CD4-positive, alpha-beta T cell treated with Interleukin-17A for 4 hours (primary cell): ENCODE results near the gene CDKN1A.

Experiments used
- DNase-seq: peaks from one replicate; pipeline ENCODE4 v3.0.0-alpha.2; 2020; ENCODE audit warnings: mixed read lengths

The CDKN1A gene

DNA sequence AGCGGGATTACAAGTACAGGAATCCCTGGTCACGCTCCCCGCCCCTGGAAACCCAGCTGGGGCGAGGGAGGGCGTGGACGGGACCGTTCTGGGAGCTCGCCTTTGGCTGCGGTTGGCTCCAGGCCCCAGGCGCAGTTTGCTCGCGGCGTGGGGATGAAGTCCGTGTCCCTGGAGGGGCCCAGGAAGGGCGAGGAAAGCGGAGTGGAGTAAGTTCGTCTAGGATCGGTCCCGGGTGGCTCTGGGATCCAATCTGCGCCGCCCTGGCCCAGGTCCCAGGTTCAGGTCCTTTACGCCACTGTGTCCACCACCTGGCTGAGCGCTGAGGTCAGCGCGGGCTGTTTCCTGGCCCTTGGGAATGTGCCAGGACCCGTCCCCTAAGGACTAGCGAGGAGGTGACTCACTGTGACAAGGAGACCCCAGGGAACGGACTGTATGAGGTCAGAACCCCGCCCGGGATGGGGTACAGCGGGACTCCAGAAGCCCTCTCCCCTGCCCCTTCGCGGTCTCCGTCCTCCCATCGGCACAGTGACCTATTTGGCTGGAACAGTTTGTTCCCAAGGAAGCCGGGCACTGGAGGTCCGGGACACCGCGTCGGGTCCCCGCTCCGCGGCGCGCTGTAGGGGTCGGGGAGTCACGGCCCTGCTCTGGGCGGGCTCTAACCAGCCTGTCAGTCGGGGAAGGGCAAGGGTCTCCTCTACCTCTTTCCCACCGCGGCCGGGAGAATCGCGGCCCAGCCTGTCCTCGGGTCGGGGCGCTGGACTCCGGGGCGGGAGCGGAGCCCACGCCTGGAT lies 724 bp downstream of the CDKN1A start:
- DNase-seq = peak; percentile 38

DNA sequence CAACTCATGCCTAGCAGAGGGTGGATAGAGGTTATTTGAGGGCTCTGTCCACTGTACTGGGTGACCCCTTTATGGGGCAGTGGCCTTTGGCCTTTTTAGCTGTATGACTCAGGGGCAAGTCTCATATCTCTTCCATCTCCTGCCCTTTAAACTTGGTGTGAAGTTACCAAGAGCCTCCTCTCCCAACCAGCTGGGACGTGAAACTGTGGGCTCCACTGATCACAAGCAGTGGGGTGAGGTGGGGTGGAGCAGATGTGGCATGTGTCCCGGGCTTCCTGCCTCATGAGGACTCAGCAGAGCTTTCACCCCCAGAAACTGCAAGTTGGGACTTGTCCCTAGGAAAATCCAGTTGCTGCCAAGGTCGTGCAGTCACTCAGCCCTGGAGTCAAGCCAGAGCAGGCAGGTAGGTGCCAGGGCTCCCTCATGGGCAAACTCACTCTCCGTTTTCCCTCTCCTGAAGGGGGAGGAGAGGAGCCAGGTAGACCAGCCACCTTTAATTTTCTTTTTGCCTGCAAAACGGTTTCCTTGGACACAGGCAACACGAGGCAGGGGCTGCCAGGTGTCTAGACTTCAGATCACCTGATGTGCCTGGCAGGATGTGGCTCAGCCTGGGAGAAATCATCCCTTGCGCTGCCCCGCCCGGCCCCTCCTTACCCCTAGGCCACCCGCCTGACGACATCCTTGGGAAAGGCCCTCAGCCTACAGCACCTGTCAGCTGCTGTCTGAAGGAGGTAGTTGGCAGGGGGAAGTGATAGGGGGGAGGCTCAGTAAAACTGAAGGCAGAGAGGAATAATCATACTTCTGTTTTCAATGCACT lies 4.0 kb downstream of the CDKN1A start:
- peak; percentile 77 for DNase-seq

DNA sequence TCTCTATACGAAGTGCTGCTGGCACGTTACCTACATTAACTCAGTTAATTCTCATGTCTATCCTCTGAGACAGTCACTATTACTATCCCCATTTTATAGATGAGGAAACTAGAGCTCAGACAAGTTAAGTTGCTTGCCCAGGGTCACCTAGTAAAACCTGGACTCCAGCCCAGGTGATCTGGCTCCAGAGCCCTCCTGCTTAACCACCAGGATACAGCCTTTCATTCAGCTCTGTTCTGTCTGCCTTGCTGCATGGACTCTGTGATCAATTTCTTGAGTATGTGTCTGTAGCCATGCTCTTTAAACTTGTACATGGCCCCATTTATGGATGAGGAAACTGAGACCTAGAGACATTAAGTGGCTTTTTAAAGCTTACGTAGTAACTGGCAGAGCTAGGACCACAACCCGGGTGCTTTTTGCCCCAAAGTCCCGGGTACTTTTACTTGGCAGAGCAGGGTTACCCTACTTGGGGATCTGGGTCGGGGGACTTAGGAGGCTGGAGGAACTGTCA lies 4.7 kb downstream of the CDKN1A start:
- no peak for DNase-seq

DNA sequence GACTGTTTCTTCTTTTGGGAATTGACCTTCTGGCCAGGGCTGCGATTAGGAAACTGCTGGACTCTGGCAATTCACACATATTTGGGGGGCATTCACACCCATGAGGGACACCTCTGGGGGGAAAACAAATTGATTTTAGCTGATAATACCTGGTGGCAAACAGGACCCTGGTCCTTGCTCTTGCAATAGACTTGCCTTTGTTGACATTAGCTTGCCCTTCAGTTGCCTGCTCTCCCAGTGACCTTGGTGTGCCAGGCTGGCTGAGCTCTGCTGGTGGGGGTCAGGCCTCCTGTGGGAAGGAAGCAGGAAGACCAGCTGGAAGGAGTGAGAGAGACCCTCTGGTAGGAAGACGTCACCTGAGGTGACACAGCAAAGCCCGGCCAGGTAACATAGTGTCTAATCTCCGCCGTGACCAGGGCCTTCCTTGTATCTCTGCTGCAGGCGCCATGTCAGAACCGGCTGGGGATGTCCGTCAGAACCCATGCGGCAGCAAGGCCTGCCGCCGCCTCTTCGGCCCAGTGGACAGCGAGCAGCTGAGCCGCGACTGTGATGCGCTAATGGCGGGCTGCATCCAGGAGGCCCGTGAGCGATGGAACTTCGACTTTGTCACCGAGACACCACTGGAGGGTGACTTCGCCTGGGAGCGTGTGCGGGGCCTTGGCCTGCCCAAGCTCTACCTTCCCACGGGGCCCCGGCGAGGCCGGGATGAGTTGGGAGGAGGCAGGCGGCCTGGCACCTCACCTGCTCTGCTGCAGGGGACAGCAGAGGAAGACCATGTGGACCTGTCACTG lies 5.3 kb downstream of the CDKN1A start:
- no peak for DNase-seq

- no peak for DNase-seq
Observed at GRCh38 chr6:36684447-36684812, 5.9 kb downstream of the CDKN1A start.

DNA sequence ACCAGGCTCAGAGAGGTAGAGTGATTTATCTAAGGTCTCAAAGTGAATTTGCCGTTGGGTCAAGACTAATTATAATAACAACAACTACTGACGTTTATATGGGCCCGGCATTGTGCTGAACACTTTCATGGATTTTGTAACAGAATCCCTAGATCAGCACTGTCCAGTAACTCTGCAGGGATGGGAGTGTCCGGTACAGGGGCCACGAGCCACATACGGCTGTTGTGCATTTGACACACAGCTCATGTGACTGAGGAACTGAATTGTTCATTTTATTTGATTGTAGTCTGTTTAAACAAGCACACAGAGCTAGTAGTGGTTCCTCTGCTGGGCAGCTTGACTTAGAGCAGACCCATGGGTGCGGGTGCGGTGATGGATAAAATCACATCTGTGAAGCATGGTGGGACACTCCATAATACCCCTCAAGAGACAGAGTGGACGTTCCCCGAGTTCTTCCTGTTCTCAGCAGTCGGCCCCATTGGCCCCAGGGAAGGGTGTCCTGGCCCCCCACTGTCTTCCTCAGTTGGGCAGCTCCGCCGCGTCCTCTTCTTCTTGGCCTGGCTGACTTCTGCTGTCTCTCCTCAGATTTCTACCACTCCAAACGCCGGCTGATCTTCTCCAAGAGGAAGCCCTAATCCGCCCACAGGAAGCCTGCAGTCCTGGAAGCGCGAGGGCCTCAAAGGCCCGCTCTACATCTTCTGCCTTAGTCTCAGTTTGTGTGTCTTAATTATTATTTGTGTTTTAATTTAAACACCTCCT lies 6.8 kb downstream of the CDKN1A start:
- DNase-seq = no peak

DNA sequence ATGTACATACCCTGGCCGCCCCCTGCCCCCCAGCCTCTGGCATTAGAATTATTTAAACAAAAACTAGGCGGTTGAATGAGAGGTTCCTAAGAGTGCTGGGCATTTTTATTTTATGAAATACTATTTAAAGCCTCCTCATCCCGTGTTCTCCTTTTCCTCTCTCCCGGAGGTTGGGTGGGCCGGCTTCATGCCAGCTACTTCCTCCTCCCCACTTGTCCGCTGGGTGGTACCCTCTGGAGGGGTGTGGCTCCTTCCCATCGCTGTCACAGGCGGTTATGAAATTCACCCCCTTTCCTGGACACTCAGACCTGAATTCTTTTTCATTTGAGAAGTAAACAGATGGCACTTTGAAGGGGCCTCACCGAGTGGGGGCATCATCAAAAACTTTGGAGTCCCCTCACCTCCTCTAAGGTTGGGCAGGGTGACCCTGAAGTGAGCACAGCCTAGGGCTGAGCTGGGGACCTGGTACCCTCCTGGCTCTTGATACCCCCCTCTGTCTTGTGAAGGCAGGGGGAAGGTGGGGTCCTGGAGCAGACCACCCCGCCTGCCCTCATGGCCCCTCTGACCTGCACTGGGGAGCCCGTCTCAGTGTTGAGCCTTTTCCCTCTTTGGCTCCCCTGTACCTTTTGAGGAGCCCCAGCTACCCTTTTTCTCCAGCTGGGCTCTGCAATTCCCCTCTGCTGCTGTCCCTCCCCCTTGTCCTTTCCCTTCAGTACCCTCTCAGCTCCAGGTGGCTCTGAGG lies 7.6 kb downstream of the CDKN1A start:
- DNase-seq = no peak

DNA sequence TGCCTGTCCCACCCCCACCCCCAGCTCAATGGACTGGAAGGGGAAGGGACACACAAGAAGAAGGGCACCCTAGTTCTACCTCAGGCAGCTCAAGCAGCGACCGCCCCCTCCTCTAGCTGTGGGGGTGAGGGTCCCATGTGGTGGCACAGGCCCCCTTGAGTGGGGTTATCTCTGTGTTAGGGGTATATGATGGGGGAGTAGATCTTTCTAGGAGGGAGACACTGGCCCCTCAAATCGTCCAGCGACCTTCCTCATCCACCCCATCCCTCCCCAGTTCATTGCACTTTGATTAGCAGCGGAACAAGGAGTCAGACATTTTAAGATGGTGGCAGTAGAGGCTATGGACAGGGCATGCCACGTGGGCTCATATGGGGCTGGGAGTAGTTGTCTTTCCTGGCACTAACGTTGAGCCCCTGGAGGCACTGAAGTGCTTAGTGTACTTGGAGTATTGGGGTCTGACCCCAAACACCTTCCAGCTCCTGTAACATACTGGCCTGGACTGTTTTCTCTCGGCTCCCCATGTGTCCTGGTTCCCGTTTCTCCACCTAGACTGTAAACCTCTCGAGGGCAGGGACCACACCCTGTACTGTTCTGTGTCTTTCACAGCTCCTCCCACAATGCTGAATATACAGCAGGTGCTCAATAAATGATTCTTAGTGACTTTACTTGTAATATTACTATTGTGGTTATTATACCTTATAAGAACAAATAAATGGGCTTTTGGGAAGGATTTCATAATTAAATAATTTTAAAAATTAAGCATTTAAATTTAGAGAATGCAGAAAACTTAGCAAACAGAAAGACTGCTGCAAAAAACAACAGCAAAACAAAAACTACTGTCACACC lies 8.4 kb downstream of the CDKN1A start:
- no peak for DNase-seq

DNA sequence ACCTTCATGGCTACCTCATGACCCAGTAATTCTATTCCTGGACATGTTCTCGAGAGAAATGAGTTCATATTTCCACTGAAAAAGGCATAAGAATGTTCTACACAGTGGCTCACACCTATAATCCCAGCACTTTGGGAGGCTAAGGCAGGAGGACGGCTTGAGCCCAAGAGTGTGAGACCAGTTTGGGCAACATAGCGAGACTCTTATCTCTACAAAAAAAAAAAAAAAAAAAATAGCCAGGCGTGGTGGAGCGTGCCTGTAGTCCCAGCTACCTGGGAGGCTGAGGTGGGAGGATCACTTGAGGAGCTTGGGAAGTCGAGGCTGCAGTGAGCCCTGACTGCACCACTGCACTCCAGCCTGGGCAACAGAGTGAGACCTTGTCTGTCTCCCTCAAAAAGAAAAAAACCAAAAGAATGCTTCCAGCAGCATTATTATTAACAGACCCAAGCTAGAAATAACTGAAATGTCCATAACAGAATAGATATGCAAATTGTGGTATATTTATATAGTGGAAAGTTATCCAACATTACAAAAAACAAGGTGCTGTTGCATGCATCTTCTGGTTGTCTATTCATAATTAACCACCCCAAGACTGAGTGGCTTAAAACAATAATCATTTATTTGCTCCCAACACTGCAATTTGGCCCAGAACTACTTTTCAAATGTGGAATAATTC lies 9.7 kb downstream of the CDKN1A start:
- DNase-seq = no peak

DNA sequence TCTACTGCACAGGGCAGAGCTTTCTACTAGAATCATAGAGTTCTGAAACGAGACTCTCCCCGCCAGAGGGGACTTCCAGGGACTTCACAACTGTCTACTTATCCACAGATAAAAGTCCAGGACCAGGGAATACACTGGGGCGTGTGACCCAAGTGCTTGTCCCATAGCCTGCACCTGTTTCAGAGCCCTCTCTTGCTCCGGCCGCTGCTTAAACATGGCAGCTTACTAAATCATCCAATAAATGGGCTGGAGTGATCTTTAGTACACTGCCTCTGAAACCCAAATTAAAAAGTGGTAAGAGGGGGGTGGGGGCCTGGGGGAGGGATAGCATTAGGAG lies 10.2 kb downstream of the CDKN1A start:
- no peak for DNase-seq

- DNase-seq = no peak
Observed at GRCh38 chr6:36691011-36691410, 12.5 kb downstream of the CDKN1A start.

- DNase-seq = no peak
Observed at GRCh38 chr6:36691612-36692011, 13.1 kb downstream of the CDKN1A start.

DNA sequence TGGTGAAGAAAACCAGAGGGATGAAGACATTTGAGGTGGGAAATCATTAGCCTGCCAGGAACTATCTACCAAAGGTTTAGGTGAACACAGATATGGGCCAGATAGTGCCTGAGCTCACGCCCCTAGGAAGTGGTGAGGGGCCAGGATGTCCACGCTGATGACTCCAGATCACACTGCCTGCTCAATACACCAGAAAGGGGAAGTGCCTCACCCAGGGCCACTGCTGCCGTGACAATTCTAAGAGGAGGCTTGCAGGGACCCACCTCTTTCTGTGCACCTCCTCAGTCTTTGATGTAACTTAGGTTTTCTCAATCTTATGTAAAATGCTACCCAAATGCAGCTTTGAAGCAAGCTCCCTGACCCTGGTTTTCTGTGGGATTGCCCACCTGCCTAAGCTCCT lies 13.7 kb downstream of the CDKN1A start:
- DNase-seq = peak; percentile 56

DNA sequence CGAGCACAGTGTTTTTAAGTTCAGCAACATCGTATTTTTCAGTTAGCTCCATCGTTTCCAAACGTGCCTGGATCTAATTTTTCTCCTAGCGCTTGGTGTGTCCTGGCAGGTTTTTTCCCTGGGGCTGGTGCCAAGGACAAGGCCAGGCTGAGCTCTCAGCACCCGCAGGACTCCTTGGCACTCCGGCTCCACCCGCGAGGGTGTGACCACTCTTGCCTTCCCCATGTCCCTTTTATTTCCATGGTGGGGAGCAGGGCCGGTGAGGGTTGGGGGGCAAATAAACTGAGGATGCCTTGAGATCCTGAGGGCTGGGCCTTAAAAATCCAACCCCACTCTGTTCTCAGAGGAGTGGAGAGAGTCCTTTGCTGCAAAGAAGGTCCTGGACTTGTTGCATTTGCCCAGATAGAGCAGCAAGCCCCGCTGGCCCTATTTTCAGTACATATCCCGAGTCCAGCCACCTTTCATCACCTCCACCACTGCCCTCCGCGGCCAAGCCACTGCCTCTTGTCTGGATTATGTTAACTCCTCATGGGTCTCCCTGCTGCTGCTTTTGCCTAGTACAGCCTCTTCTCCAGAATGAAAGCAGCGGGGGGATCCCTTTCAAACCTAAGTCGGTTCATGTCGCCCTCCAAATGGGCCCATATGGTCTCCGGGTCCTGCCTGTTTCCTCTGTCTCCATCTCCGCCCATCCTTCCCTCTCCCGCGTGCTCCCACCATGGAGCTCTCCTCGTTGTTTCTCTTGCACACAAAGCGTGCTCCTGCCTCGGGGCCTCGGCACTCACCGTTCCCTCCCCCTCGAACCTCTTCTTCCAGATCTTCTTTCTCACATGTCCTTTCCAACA lies 14.6 kb downstream of the CDKN1A start:
- DNase-seq = no peak

GRCh38 chr6:36694616-36695015 lies 16.1 kb downstream of the CDKN1A start:
- no peak for DNase-seq

DNA sequence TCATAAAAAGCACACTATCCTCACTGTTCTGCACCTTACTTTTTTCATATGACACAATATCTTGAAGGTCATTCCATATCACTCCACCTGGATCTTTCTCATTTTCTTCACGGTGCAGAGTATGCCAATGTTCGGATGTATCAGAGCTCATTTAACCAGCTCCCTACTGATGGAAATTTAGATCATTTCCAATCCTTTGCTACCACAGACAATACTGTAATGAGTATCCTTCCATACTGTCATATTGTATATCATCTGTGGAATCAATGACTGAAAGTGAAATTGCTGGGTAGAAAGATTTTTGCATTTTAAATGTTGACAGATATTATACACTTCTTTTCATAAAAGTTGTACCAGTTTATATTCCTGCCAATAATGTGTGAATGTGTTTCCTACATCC lies 16.9 kb downstream of the CDKN1A start:
- DNase-seq = no peak

DNA sequence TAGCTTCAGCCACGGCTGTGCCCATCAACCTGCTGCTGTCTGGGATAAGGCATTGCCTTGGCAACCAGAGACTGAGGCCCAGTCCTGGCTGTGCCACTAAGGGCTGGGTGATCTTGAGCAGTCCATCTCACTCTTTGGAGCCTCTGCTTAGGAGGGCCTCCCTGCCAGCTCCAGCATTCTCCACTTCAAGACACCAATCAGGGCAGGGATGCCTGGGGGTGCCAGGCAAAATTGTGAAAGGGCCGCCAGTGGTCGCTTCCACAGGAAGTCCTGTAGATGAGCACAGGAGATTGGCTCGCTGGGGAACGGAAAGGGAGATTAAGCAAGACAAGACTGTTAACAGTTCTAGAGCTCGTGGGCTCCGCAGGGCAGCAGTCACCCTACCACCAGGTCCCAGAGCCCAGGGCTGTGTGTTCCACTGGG lies 19.0 kb downstream of the CDKN1A start, which contains the start of gene RAB44:
Gene RAB44 (plus strand): TSS at position 346 of the 423 bp plus-strand sequence. CDS start 6,410 bp downstream, outside the sequence.
- DNase-seq = no peak

- DNase-seq = no peak
Observed at GRCh38 chr6:36698196-36698595, 19.7 kb downstream of the CDKN1A start.

DNA sequence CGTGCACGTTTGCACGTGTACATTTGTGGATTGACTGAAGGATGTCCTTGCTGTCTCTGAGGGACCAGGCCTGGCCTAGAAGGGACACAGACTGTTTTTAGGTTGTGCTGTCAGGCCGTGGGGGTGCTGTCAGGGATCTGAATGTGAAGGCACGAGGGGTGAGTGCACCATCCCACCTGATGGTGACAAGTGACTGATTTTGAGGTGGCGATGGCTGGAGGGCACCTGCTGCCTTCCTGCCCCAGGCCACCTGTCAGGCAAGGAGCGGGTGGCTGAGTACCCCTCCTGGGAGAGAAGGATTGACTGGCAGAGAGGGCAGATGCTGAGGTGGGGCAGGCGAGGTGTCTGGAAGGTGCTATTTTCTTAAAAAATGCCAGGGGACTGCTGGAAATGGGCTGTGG lies 20.4 kb downstream of the CDKN1A start:
- DNase-seq = no peak
